ENCODE results near the gene PPP1R3G.

DNA sequence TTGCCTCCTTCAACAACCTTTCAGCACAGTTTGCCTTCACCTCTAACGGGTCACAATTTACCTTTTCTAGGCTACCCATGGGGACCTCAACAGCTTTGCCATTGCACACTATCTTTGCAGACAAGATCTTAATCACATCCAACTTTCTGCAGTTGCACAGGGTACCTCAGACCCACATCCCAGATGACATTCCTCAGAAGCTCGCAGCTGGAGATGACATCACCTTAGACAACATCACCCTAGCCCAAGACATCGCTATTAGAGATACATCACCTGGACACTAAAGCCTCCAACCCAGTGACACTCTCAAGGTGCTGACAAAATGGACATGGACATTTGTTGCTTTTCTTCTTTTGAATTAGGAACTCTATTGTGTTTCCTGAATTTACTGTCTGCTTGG lies 42.7 kb upstream of the PPP1R3G start:
- TF ChIP-seq POLR2A (IDR thresholded peaks at IDR 0.05; ENCODE audit: low read length) (no peak), GATA1 (IDR thresholded peaks at IDR 0.05; ENCODE audit: low read depth, low read length) (no peak)
